GM12878 (cell line): ENCODE data around the gene TRA2B. TPM values are rescaled to one million over a fixed set of nuclear protein-coding genes. Genes with fewer than 3 reads are reported as not detected.

Experiments used
- ATAC-seq: fragments of 200-7000 bp; cut with Tn5 transposase; 3 replicates; pipeline ENCODE4 v1.9.1; 2020; ENCODE audit warnings: mild to moderate bottlenecking, moderate library complexity
- BruUV-seq: library from RNA; stranded (reverse); fragments of 400-500 nt; replicated peaks from 2 replicates; lab custom pipeline; 2021; lab: Mats Ljungman, UMichigan
- CTCF ChIA-PET: fragments of 300-600 bp; sonication (Branson Sonifier 250); formaldehyde crosslinking; extraction: SDS; loops from one replicate; lab custom pipeline; 2021; ENCODE audit warnings: inconsistent platforms; lab: Yijun Ruan, JAX
- POLR2A ChIA-PET: fragments of 350-600 bp; formaldehyde crosslinking; extraction: SDS; loops from one replicate; lab custom pipeline; 2021; ENCODE audit warnings: inconsistent platforms; lab: Charles Lee
- RAD21 ChIA-PET: fragments of 300-600 bp; sonication (Branson Sonifier 250); formaldehyde crosslinking; loops from one replicate; lab custom pipeline; 2023; ENCODE audit warnings: antibody characterized with exemption; ENCODE audit not compliant: unreplicated experiment; lab: Charles Lee
- SMC1A ChIA-PET: fragments of 300-600 bp; sonication (Branson Sonifier 250); formaldehyde crosslinking; loops from one replicate; lab custom pipeline; 2023; ENCODE audit not compliant: unreplicated experiment, uncharacterized antibody; lab: Charles Lee
- DNase-seq: peaks from one replicate; pipeline ENCODE4 v3.0.0-alpha.2; 2011; ENCODE audit warnings: low read depth, low spot score
- FAIRE-seq: peaks from 3 replicates; lab custom pipeline; 2011; peaks lifted over from hg19 to GRCh38; lab: Jason Lieb, UNC
- H2AFZ ChIP-seq: 2 replicates; pipeline ENCODE4 v1.6.0; 2011; ENCODE audit warnings: low read depth, low read length, control low read depth; ENCODE audit not compliant: control insufficient read depth
- H3K27ac ChIP-seq: 2 replicates; pipeline ENCODE4 v1.5.1; 2011; ENCODE audit warnings: control low read depth; ENCODE audit not compliant: control insufficient read depth, insufficient read depth
- H3K27me3 ChIP-seq, 2 experiments: replicated peaks in 1 of 2; 2 replicates each; pipeline versions ENCODE4 v1.6.0 to v1.6.1; 2011; ENCODE audit warnings: low read length in 1 of 2; ENCODE audit not compliant: control insufficient read depth in 2 of 2, insufficient read depth in 2 of 2
- H3K36me3 ChIP-seq, 2 experiments: 2 replicates each; pipeline ENCODE4 v1.5.1; 2011; ENCODE audit warnings: low read length in 1 of 2; ENCODE audit not compliant: control insufficient read depth in 2 of 2, insufficient read depth in 2 of 2
- H3K4me1 ChIP-seq: 2 replicates; pipeline ENCODE4 v1.6.1; 2011; ENCODE audit warnings: mild to moderate bottlenecking, low read length, moderate library complexity, mixed read lengths; ENCODE audit not compliant: control insufficient read depth, insufficient read depth
- H3K4me2 ChIP-seq: 2 replicates; pipeline ENCODE4 v1.6.0; 2011; ENCODE audit warnings: control low read depth; ENCODE audit not compliant: control insufficient read depth, insufficient read depth
- H3K4me3 ChIP-seq: fragments of 200-600 bp; sonication (generic); 2 replicates; pipeline ENCODE4 v1.5.1; 2016
- H3K79me2 ChIP-seq: 2 replicates; pipeline ENCODE4 v1.6.0; 2011; ENCODE audit warnings: low read length; ENCODE audit not compliant: control insufficient read depth, insufficient read depth
- H3K9ac ChIP-seq: 2 replicates; pipeline ENCODE4 v1.8.0; 2011; ENCODE audit warnings: low read length, control low read depth, mixed read lengths; ENCODE audit not compliant: control insufficient read depth, insufficient read depth
- H3K9me3 ChIP-seq: replicated peaks from 3 replicates; pipeline ENCODE4 v1.5.1; 2011; ENCODE audit warnings: mild to moderate bottlenecking, low read length; ENCODE audit not compliant: control insufficient read depth, insufficient read depth
- H4K20me1 ChIP-seq: 2 replicates; pipeline ENCODE4 v1.6.0; 2011; ENCODE audit not compliant: control insufficient read depth, insufficient read depth
- NR2C1 ChIP-seq: fragments of 450-650 bp; IDR thresholded peaks from 2 replicates; pipeline ENCODE4 v1.6.1; 2017; ENCODE audit warnings: antibody characterized with exemption, mild to moderate bottlenecking, moderate library complexity
- PAX5 ChIP-seq: IDR thresholded peaks from 2 replicates; pipeline ENCODE4 v1.6.1; 2011; ENCODE audit warnings: low read depth, low read length, borderline replicate concordance
- PAX8 ChIP-seq: fragments of 450-650 bp; IDR thresholded peaks from 2 replicates; pipeline ENCODE4 v1.6.1; 2017; ENCODE audit warnings: mild to moderate bottlenecking, moderate library complexity
- RAD21 ChIP-seq: IDR thresholded peaks from 2 replicates; pipeline ENCODE4 v1.6.1; 2011; ENCODE audit warnings: mild to moderate bottlenecking, low read depth, low read length, moderate library complexity; ENCODE audit not compliant: insufficient read depth
- SMC3 ChIP-seq: IDR thresholded peaks from 2 replicates; pipeline ENCODE4 v1.6.1; 2011; ENCODE audit warnings: low read length, improper control_type of control experiment, borderline replicate concordance
- SRF ChIP-seq, 2 experiments: IDR thresholded peaks; 2 replicates each; pipeline ENCODE4 v1.6.1; 2011; ENCODE audit warnings: low read depth in 2 of 2, low read length in 2 of 2, mild to moderate bottlenecking in 1 of 2, moderate library complexity in 1 of 2
- STAT1 ChIP-seq: fragments of 450-650 bp; conservative IDR thresholded peaks from 2 replicates; pipeline ENCODE4 v1.6.1; 2014; ENCODE audit warnings: antibody characterized with exemption, mild to moderate bottlenecking
- SUPT20H ChIP-seq: IDR thresholded peaks from 2 replicates; pipeline ENCODE4 v1.6.1; 2011; ENCODE audit warnings: low read depth, mild to moderate bottlenecking, low read length, moderate library complexity, borderline replicate concordance; ENCODE audit not compliant: control insufficient read depth
- ZNF207 ChIP-seq: fragments of 450-650 bp; IDR thresholded peaks from 2 replicates; pipeline ENCODE4 v1.6.1; 2014; ENCODE audit warnings: antibody characterized with exemption, mild to moderate bottlenecking, borderline replicate concordance
- WGBS: methylation state at CpG from one replicate; pipeline ENCODE4 v1.1.6; 2016; ENCODE audit warnings: low lambda C conversion rate; ENCODE audit not compliant: insufficient replicate concordance, insufficient coverage; ENCODE audit errors: missing lambda C conversion rate; 5-methylcytosine and 5-hydroxymethylcytosine counted together
- in situ Hi-C: fragments of 300-500 bp; cut with MboI; formaldehyde crosslinking; loops from 9 replicates; pipeline ENCODE4 v1.14.3; 2018; ENCODE audit warnings: mixed read lengths
- intact Hi-C: fragments of 100-400 bp; cut with micrococcal nuclease; formaldehyde crosslinking; loops from one replicate; pipeline ENCODE4 v1.14.2; 2022; ENCODE audit not compliant: unreplicated experiment
- polyA plus RNA-seq, 11 experiments: library from polyadenylated mRNA; depleted of rRNA in 4 of 11; unstranded in 6 of 11; stranded (reverse) in 5 of 11; fragments of >200 nt; fragmentation: Nextera tagmentation in 4 of 11; fragmentation: Illumina TruSeq in 1 of 11; extraction: Ambion mirVana in 4 of 11; extraction: Trizol in 1 of 11; gene quantifications; 1 replicate in 1 of 11; 2 replicates in 10 of 11; pipeline versions ENCODE4 v1.2.1 to v1.2.3, GENCODE V29; 2011 to 2016; ENCODE audit warnings: inconsistent platforms in 2 of 11, missing spikeins in 2 of 11, low read depth in 1 of 11
- total RNA-seq, 4 experiments: library from RNA; depleted of rRNA in 3 of 4; stranded (reverse); fragments of >200 nt in 3 of 4; fragmentation: Illumina TruSeq in 1 of 4; extraction: Trizol in 1 of 4; gene quantifications; 2 replicates each; pipeline versions ENCODE4 v1.2.1 to v1.2.3, GENCODE V29; 2013 to 2021
- TF ChIP-seq, protein P1 (sequence below): IDR thresholded peaks from 2 replicates; pipeline ENCODE4 v1.6.1; 2012; ENCODE audit warnings: low read length, inconsistent platforms
- TF ChIP-seq, protein P2 (sequence below), 3 experiments: IDR thresholded peaks in 2 of 3; conservative IDR thresholded peaks in 1 of 3; 2 replicates each; pipeline ENCODE4 v1.5.1; 2011; ENCODE audit warnings: low read depth in 3 of 3, low read length in 3 of 3, mild to moderate bottlenecking in 3 of 3, control low read depth in 2 of 3, moderate library complexity in 2 of 3, inconsistent platforms in 1 of 3, mixed read lengths in 1 of 3; ENCODE audit not compliant: control insufficient read depth in 2 of 3, insufficient read depth in 1 of 3; ENCODE audit errors: extremely low read depth in 1 of 3
- TF ChIP-seq, protein P3 (sequence below): fragments of 450-650 bp; IDR thresholded peaks from 2 replicates; pipeline ENCODE4 v1.6.1; 2016; ENCODE audit warnings: mild to moderate bottlenecking
- TF ChIP-seq, protein P4 (sequence below): fragments of 450-650 bp; formaldehyde crosslinking; IDR thresholded peaks from 2 replicates; pipeline ENCODE4 v1.4.0; 2022; ENCODE audit warnings: mild to moderate bottlenecking, moderate library complexity

Gene TRA2B
- total and polyA plus RNA-seq, 10 of the 15 experiments (the other 5 are each of a cell fraction or from before 2014, with no cell fraction given) = 130 to 317 (median 278) TPM

DNA sequence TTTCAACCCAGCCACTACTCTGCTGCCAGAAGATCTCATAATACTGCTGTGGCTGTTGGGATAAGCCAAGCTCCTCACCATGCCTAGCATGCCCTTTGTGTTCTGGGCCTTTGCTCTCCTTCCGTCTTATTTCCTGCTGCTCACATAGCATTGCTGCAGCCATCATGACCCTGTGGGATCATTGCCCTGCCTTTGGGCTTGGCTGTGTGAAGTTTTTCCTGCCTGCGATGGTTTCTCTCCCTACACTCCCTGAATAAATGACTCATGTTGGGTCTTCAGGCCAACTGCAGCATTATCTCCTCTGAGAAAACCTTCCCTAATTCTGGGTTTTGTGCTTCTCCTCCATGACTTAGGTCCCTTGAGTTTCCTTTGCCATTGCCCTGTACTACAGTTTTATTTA is 20.8 kb upstream of the TRA2B start:
- in situ Hi-C loops = no loop called here
- H3K9me3 ChIP-seq = no peaks in the 10 kb centered on the region; the same call in 2 of the 3 replicates
- ChIA-PET POLR2A (no interaction called here), RAD21 (no interaction called here), CTCF (interaction anchor here (1.0 to 1.8 kb wide), 2 partner anchors 15 to 581 kb away, joined by 3 to 13 read pairs; no protein-coding TSS in a partner anchor), SMC1A (interaction anchor here (0.7 kb wide), 1 partner anchor 19 kb away, joined by 3 read pairs; no protein-coding TSS in a partner anchor)
- H2AFZ ChIP-seq = no peak overlapping the region
- DNase-seq (no peak), ATAC-seq (no peak), FAIRE-seq (no peak)
- no peak overlapping the region for H3K27ac ChIP-seq
- intact Hi-C loops = no loop called here
- H3K4me3 ChIP-seq = no peak overlapping the region
- H3K4me1 ChIP-seq = no peaks in the 10 kb centered on the region
- 58% methylated on average over 2 of the region's 2 CpGs for WGBS
- BruUV-seq = no TSS peak
- H3K9ac ChIP-seq = no peak overlapping the region
- H3K4me2 ChIP-seq = no peak overlapping the region
- H3K79me2 ChIP-seq = no peaks in the 10 kb centered on the region
- H4K20me1 ChIP-seq = no peaks in the 10 kb centered on the region
- TF ChIP-seq RAD21 (no peak), NR2C1 (no peak), ZNF207 (no peak), SRF (IDR thresholded peaks at IDR 0.05; ENCODE audit: low read depth in 2 of 2, low read length in 2 of 2) (no peak), PAX8 (no peak), SMC3 (no peak), STAT1 (no peak), PAX5 (no peak), SUPT20H (no peak)
- TF ChIP-seq, protein P1, sequence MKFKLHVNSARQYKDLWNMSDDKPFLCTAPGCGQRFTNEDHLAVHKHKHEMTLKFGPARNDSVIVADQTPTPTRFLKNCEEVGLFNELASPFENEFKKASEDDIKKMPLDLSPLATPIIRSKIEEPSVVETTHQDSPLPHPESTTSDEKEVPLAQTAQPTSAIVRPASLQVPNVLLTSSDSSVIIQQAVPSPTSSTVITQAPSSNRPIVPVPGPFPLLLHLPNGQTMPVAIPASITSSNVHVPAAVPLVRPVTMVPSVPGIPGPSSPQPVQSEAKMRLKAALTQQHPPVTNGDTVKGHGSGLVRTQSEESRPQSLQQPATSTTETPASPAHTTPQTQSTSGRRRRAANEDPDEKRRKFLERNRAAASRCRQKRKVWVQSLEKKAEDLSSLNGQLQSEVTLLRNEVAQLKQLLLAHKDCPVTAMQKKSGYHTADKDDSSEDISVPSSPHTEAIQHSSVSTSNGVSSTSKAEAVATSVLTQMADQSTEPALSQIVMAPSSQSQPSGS = no peak
- TF ChIP-seq, protein P2, sequence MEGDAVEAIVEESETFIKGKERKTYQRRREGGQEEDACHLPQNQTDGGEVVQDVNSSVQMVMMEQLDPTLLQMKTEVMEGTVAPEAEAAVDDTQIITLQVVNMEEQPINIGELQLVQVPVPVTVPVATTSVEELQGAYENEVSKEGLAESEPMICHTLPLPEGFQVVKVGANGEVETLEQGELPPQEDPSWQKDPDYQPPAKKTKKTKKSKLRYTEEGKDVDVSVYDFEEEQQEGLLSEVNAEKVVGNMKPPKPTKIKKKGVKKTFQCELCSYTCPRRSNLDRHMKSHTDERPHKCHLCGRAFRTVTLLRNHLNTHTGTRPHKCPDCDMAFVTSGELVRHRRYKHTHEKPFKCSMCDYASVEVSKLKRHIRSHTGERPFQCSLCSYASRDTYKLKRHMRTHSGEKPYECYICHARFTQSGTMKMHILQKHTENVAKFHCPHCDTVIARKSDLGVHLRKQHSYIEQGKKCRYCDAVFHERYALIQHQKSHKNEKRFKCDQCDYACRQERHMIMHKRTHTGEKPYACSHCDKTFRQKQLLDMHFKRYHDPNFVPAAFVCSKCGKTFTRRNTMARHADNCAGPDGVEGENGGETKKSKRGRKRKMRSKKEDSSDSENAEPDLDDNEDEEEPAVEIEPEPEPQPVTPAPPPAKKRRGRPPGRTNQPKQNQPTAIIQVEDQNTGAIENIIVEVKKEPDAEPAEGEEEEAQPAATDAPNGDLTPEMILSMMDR (IDR thresholded peaks at IDR 0.05 in 2 of 3, conservative IDR thresholded peaks at IDR 0.05 in 1 of 3; ENCODE audit: control insufficient read depth in 2 of 3, extremely low read depth in 1 of 3, insufficient read depth in 1 of 3, low read depth in 3 of 3, low read length in 3 of 3) = no peak
- TF ChIP-seq, protein P3, sequence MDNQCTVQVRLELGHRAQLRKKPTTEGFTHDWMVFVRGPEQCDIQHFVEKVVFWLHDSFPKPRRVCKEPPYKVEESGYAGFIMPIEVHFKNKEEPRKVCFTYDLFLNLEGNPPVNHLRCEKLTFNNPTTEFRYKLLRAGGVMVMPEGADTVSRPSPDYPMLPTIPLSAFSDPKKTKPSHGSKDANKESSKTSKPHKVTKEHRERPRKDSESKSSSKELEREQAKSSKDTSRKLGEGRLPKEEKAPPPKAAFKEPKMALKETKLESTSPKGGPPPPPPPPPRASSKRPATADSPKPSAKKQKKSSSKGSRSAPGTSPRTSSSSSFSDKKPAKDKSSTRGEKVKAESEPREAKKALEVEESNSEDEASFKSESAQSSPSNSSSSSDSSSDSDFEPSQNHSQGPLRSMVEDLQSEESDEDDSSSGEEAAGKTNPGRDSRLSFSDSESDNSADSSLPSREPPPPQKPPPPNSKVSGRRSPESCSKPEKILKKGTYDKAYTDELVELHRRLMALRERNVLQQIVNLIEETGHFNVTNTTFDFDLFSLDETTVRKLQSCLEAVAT = no peak
- TF ChIP-seq, protein P4, sequence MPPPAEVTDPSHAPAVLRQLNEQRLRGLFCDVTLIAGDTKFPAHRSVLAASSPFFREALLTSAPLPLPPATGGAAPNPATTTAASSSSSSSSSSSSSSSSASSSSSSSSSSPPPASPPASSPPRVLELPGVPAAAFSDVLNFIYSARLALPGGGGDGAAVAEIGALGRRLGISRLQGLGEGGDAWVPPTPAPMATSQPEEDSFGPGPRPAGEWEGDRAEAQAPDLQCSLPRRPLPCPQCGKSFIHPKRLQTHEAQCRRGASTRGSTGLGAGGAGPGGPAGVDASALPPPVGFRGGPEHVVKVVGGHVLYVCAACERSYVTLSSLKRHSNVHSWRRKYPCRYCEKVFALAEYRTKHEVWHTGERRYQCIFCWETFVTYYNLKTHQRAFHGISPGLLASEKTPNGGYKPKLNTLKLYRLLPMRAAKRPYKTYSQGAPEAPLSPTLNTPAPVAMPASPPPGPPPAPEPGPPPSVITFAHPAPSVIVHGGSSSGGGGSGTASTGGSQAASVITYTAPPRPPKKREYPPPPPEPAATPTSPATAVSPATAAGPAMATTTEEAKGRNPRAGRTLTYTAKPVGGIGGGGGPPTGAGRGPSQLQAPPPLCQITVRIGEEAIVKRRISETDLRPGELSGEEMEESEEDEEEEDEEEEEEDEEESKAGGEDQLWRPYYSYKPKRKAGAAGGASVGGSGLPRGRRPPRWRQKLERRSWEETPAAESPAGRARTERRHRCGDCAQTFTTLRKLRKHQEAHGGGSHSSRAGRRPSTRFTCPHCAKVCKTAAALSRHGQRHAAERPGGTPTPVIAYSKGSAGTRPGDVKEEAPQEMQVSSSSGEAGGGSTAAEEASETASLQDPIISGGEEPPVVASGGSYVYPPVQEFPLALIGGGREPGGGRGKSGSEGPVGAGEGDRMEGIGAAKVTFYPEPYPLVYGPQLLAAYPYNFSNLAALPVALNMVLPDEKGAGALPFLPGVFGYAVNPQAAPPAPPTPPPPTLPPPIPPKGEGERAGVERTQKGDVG (CRISPR knock-in tag) = no peak
- no peaks in the 10 kb centered on the region for H3K36me3 ChIP-seq
- no peaks in the 10 kb centered on the region for H3K27me3 ChIP-seq
